ENCODE measurements around the gene BBOF1.

DNA sequence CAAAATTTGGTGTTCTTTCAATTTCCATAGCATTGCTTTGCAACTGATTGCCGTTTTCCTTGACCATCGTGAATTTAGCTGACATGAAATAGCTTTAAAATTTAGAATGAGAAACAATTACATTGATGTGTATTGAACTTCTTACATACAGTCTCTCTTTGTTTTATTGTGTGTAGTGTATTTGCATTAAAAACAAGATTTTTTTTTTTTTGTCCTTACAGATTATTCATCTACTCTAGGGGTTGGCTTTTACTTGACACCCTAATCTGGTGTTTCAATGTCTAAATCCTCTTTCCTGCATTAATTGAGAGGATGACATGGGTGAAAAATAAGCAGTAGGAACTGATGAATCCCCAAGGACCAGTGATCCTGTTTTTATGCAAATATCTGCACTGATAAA is 86.2 kb downstream of the BBOF1 start:
- no peak for TF ChIP-seq POLR2A (IDR thresholded peaks at IDR 0.05)
- TF ChIP-seq, protein P1, sequence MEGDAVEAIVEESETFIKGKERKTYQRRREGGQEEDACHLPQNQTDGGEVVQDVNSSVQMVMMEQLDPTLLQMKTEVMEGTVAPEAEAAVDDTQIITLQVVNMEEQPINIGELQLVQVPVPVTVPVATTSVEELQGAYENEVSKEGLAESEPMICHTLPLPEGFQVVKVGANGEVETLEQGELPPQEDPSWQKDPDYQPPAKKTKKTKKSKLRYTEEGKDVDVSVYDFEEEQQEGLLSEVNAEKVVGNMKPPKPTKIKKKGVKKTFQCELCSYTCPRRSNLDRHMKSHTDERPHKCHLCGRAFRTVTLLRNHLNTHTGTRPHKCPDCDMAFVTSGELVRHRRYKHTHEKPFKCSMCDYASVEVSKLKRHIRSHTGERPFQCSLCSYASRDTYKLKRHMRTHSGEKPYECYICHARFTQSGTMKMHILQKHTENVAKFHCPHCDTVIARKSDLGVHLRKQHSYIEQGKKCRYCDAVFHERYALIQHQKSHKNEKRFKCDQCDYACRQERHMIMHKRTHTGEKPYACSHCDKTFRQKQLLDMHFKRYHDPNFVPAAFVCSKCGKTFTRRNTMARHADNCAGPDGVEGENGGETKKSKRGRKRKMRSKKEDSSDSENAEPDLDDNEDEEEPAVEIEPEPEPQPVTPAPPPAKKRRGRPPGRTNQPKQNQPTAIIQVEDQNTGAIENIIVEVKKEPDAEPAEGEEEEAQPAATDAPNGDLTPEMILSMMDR (IDR thresholded peaks at IDR 0.05) = no peak

All from esophagus squamous epithelium (tissue), 4 donors.